Gastrocnemius medialis (tissue), 4 donors: ENCODE measurements around the gene MECP2.

Experiments used
- POLR2A ChIP-seq, 2 donors: fragments of 450-650 bp; IDR thresholded peaks; one replicate each; pipeline ENCODE4 v1.6.1; 2017; ENCODE audit warnings: antibody characterized with exemption in 2 of 2, mild to moderate bottlenecking in 2 of 2, moderate library complexity in 2 of 2
- TF ChIP-seq, protein P1 (sequence below), 5 experiments: fragments of 450-650 bp in 3 of 5; fragments of 200-600 bp in 2 of 5; sonication (generic) in 2 of 5; IDR thresholded peaks in 4 of 5; conservative IDR thresholded peaks in 1 of 5; 1 replicate in 4 of 5; 2 replicates in 1 of 5; pipeline ENCODE4 v1.5.1; 2016 to 2019; ENCODE audit warnings: antibody characterized with exemption in 5 of 5, mild to moderate bottlenecking in 3 of 5, moderate library complexity in 3 of 5

DNA sequence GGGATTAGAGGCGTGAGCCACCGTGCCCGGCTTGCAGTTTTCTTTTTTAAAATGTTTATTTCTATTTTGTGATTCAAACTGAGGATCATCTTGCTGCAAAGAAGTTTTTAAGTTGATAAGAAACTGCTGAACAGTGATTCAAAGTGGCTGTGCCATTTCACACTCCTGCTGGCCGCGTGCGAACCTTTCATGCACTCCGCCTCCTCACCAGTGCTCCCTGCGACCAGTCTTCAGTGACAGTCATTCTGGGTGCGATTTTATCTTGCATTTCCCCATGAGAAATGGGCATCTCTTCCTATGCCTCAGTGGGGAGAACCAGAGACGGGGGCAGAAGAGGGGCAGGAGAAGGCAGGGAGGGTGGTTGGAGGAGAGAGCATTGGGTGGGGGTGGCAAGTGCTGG lies 103.5 kb downstream of the MECP2 start:
- TF ChIP-seq, protein P1, sequence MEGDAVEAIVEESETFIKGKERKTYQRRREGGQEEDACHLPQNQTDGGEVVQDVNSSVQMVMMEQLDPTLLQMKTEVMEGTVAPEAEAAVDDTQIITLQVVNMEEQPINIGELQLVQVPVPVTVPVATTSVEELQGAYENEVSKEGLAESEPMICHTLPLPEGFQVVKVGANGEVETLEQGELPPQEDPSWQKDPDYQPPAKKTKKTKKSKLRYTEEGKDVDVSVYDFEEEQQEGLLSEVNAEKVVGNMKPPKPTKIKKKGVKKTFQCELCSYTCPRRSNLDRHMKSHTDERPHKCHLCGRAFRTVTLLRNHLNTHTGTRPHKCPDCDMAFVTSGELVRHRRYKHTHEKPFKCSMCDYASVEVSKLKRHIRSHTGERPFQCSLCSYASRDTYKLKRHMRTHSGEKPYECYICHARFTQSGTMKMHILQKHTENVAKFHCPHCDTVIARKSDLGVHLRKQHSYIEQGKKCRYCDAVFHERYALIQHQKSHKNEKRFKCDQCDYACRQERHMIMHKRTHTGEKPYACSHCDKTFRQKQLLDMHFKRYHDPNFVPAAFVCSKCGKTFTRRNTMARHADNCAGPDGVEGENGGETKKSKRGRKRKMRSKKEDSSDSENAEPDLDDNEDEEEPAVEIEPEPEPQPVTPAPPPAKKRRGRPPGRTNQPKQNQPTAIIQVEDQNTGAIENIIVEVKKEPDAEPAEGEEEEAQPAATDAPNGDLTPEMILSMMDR (IDR thresholded peaks at IDR 0.05 in 4 of 5, conservative IDR thresholded peaks at IDR 0.05 in 1 of 5) = no peak
- TF ChIP-seq POLR2A (IDR thresholded peaks at IDR 0.05) = no peak
